ENCODE measurements around the gene WIZ. TPM values are rescaled to one million over a fixed set of nuclear protein-coding genes. Genes with fewer than 3 reads are reported as not detected.

WIZ gene
- total RNA-seq, 6 donors from 2014 or later: 28.7 to 112 (median 40.8) TPM

DNA sequence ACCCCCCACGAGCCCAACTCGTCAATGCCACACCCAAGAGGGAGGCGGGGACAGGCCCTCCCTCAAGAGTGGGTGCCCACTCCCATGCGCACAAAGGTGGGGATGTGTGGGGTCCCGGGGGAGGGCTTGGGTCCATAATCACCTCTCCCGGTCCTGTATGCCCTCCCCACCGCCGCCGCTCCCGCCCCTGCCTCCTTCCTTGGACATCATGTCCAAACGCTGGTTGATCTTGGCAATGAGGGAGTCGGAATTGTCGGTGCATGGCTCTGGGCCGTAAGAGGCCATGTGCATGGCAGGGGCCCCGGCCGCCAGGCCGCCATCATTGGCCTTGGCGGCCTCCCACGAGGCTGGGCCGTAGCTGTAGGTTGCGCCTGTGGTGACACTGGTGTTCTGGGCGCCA lies 76.1 kb downstream of the WIZ start:
- H3K27ac ChIP-seq: no peak overlapping the region
- TF ChIP-seq POLR2A (IDR thresholded peaks at IDR 0.05) (no peak), POLR2AphosphoS5 (IDR thresholded peaks at IDR 0.05) (no peak), EP300 (IDR thresholded peaks at IDR 0.05) (no peak)
- TF ChIP-seq, protein P1, sequence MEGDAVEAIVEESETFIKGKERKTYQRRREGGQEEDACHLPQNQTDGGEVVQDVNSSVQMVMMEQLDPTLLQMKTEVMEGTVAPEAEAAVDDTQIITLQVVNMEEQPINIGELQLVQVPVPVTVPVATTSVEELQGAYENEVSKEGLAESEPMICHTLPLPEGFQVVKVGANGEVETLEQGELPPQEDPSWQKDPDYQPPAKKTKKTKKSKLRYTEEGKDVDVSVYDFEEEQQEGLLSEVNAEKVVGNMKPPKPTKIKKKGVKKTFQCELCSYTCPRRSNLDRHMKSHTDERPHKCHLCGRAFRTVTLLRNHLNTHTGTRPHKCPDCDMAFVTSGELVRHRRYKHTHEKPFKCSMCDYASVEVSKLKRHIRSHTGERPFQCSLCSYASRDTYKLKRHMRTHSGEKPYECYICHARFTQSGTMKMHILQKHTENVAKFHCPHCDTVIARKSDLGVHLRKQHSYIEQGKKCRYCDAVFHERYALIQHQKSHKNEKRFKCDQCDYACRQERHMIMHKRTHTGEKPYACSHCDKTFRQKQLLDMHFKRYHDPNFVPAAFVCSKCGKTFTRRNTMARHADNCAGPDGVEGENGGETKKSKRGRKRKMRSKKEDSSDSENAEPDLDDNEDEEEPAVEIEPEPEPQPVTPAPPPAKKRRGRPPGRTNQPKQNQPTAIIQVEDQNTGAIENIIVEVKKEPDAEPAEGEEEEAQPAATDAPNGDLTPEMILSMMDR (IDR thresholded peaks at IDR 0.05): no peak
- no peak overlapping the region for H3K4me3 ChIP-seq
- H3K27me3 ChIP-seq: no peaks in the 10 kb centered on the region
- H3K36me3 ChIP-seq: peaks cover 27 to 57% (median 51%) of the 10 kb centered on the region in 4 donors
- H3K9me3 ChIP-seq: no peaks in the 10 kb centered on the region
- no peak for ATAC-seq (ENCODE audit: low FRiP score in 2 of 2)
- peaks cover 35 to 39% (median 37%) of the 10 kb centered on the region in 4 donors for H3K4me1 ChIP-seq
- 90 to 91% methylated on average over 13 to 22 of the region's 22 CpGs for WGBS, 2 donors
- peak in 1 of 2 donors; percentile 81 for DNase-seq

DNA sequence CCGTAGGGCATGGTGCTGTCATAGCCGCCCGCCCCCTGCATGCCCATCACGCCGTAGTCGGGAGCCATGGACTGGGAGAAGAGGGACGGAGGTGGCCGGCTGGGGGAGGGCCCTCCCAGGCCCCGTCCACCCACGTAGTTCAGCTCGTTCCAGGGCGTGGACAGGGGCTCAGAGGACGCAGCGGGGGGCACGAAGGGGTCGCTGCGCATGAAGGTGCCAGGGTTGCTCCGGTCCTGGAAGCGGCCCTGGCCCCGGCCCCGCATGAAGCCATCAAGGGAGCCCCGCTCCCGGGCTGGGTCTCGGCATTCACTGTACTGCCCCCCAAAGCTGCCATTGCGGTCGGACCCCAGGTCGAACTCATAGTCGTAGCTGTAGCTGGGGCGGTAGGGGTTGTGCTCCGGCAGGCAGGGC lies 76.9 kb downstream of the WIZ start:
- H3K27ac ChIP-seq: no peak overlapping the region
- no peaks in the 10 kb centered on the region for H3K9me3 ChIP-seq
- peak in 1 of 2 donors; percentile 78 for DNase-seq
- no peak for ATAC-seq (ENCODE audit: low FRiP score in 2 of 2)
- H3K36me3 ChIP-seq: peaks cover 34 to 65% (median 58%) of the 10 kb centered on the region in 4 donors
- 94 to 97% methylated on average over 22 to 28 of the region's 30 CpGs for WGBS, 2 donors
- TF ChIP-seq EP300 (IDR thresholded peaks at IDR 0.05) (no peak), POLR2A (IDR thresholded peaks at IDR 0.05) (no peak), POLR2AphosphoS5 (IDR thresholded peaks at IDR 0.05) (no peak)
- TF ChIP-seq, protein P1 (IDR thresholded peaks at IDR 0.05): no peak
- H3K4me3 ChIP-seq: no peak overlapping the region
- H3K27me3 ChIP-seq: no peaks in the 10 kb centered on the region
- H3K4me1 ChIP-seq: peaks cover 32 to 35% (median 35%) of the 10 kb centered on the region in 4 donors

DNA sequence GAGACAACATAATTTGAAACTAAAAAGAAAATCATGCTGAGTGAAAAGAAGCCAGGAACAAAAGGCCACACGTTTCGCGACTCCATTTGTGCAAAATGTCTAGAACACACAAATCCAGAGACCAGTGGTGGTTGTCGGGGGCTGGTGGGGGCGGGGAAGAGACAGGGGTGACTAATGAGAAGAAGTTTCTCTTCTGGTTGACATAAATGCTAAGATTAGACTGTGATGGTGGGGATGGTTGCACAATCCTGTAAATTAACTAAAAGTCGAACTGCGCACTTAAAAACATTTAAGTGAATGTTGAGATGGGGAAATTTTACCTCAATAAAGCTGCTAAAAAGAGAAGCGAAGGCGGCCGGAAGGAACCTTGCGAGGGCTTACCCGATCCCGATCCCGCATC lies 77.3 kb downstream of the WIZ start:
- no peak overlapping the region for H3K27ac ChIP-seq
- no peak overlapping the region for H3K4me3 ChIP-seq
- DNase-seq (no peak), ATAC-seq (ENCODE audit: low FRiP score in 2 of 2) (no peak)
- H3K36me3 ChIP-seq: peaks cover 38 to 69% (median 62%) of the 10 kb centered on the region in 4 donors
- 93 to 94% methylated on average over 14 of the region's 14 CpGs for WGBS, 2 donors
- no peaks in the 10 kb centered on the region for H3K27me3 ChIP-seq
- H3K9me3 ChIP-seq: no peaks in the 10 kb centered on the region
- TF ChIP-seq POLR2AphosphoS5 (IDR thresholded peaks at IDR 0.05) (no peak), EP300 (IDR thresholded peaks at IDR 0.05) (no peak), POLR2A (IDR thresholded peaks at IDR 0.05) (no peak)
- TF ChIP-seq, protein P1 (IDR thresholded peaks at IDR 0.05): no peak
- H3K4me1 ChIP-seq: peaks cover 28 to 31% (median 30%) of the 10 kb centered on the region in 4 donors

- H3K9me3 ChIP-seq: no peaks in the 10 kb centered on the region
- H3K27ac ChIP-seq: no peak overlapping the region
- peaks cover 22 to 25% (median 25%) of the 10 kb centered on the region in 4 donors for H3K4me1 ChIP-seq
- H3K27me3 ChIP-seq: no peaks in the 10 kb centered on the region
- TF ChIP-seq, protein P1 (IDR thresholded peaks at IDR 0.05): no peak
- TF ChIP-seq POLR2AphosphoS5 (IDR thresholded peaks at IDR 0.05): no peak
- TF ChIP-seq POLR2A (IDR thresholded peaks at IDR 0.05): no peak
- TF ChIP-seq EP300 (IDR thresholded peaks at IDR 0.05): no peak
- peaks cover 40 to 75% (median 68%) of the 10 kb centered on the region in 4 donors for H3K36me3 ChIP-seq
- WGBS, 2 donors: 90 to 96% methylated on average over 17 of the region's 17 CpGs
- no peak for DNase-seq
- H3K4me3 ChIP-seq: no peak overlapping the region
- no peak for ATAC-seq (ENCODE audit: low FRiP score in 2 of 2)
These were observed 77.9 kb downstream of the WIZ start for GRCh38 chr19:15371786-15372380.

GRCh38 chr19:15371119-15371518 lies 78.6 kb downstream of the WIZ start:
- peaks cover 15 to 21% (median 17%) of the 10 kb centered on the region in 4 donors for H3K4me1 ChIP-seq
- DNase-seq (no peak), ATAC-seq (ENCODE audit: low FRiP score in 2 of 2) (no peak)
- no peaks in the 10 kb centered on the region for H3K9me3 ChIP-seq
- 96 to 100% methylated on average over 6 to 7 of the region's 7 CpGs for WGBS, 2 donors
- no peak for TF ChIP-seq POLR2AphosphoS5 (IDR thresholded peaks at IDR 0.05)
- TF ChIP-seq, protein P1 (IDR thresholded peaks at IDR 0.05): no peak
- no peak for TF ChIP-seq POLR2A (IDR thresholded peaks at IDR 0.05)
- no peak for TF ChIP-seq EP300 (IDR thresholded peaks at IDR 0.05)
- H3K27me3 ChIP-seq: no peaks in the 10 kb centered on the region
- peaks cover 40 to 82% (median 73%) of the 10 kb centered on the region in 4 donors for H3K36me3 ChIP-seq
- H3K4me3 ChIP-seq: no peak overlapping the region
- no peak overlapping the region for H3K27ac ChIP-seq
